Right atrium auricular region (tissue), 2 donors: Measurements from ENCODE around the gene POU5F1. TPM values are rescaled to one million over a fixed set of nuclear protein-coding genes. Genes with fewer than 3 reads are reported as not detected.

Experiments used
- DNase-seq: peaks from one replicate; pipeline ENCODE4 v3.0.0-alpha.2; 2019; ENCODE audit warnings: low spot score
- H3K27ac ChIP-seq, 2 donors: fragments of 200-600 bp; sonication (generic); 1 replicate in 1 of 2; 2 replicates in 1 of 2; pipeline ENCODE4 v1.5.1; 2016 to 2019
- H3K27me3 ChIP-seq, 2 donors: fragments of 200-600 bp; sonication (generic); one replicate each; pipeline versions ENCODE4 v1.5.1 to v1.6.0; 2017 to 2019
- H3K36me3 ChIP-seq: fragments of 200-600 bp; sonication (generic); one replicate; pipeline ENCODE4 v1.5.1; 2016
- H3K4me1 ChIP-seq, 2 donors: fragments of 200-600 bp; sonication (generic); one replicate each; pipeline versions ENCODE4 v1.5.1 to v1.6.0; 2017 to 2019
- H3K4me3 ChIP-seq, 2 donors: fragments of 200-600 bp; sonication (generic); 1 replicate in 1 of 2; 2 replicates in 1 of 2; pipeline ENCODE4 v1.5.1; 2017 to 2019; ENCODE audit warnings: mild to moderate bottlenecking in 1 of 2, moderate library complexity in 1 of 2
- H3K9me3 ChIP-seq, 2 donors: fragments of 200-600 bp; sonication (generic); one replicate each; pipeline ENCODE4 v1.5.1; 2019
- CTCF ChIP-seq, 2 donors: fragments of 200-600 bp; sonication (generic); IDR thresholded peaks; one replicate each; pipeline ENCODE4 v1.5.1; 2019; ENCODE audit warnings: antibody characterized with exemption in 2 of 2
- total RNA-seq, 2 donors: library from RNA; depleted of rRNA; stranded (reverse); fragments of >200 nt; gene quantifications; one replicate each; pipeline ENCODE4 v1.1.0, GENCODE V29; 2016

POU5F1 gene
- total RNA-seq, 2 donors from 2014 or later = not detected

- Histone ChIP-seq H3K36me3 (no peaks in the 10 kb centered on the region), H3K27me3 (no peaks in the 10 kb centered on the region), H3K9me3 (no peaks in the 10 kb centered on the region), H3K4me1 (peaks cover 0 to 37% of the 10 kb centered on the region in 2 donors), H3K4me3 (no peak overlapping the region), H3K27ac (peak overlapping the region; percentile 55 to 83)
- TF ChIP-seq CTCF (IDR thresholded peaks at IDR 0.05) = no peak
- DNase-seq = no peak
Observed at GRCh38 chr6:31126396-31127175, 43.9 kb downstream of the POU5F1 start.

- no peaks in the 10 kb centered on the region for H3K36me3 ChIP-seq
- no peaks in the 10 kb centered on the region for H3K9me3 ChIP-seq
- DNase-seq = peak; percentile 60
- peaks cover 0 to 37% of the 10 kb centered on the region in 2 donors for H3K4me1 ChIP-seq
- H3K4me3 ChIP-seq = no peak overlapping the region
- H3K27me3 ChIP-seq = no peaks in the 10 kb centered on the region
- TF ChIP-seq CTCF (IDR thresholded peaks at IDR 0.05) = no peak
- peak overlapping the region; percentile 55 to 83 for H3K27ac ChIP-seq
Observed at GRCh38 chr6:31125586-31126363, 44.7 kb downstream of the POU5F1 start.

DNA sequence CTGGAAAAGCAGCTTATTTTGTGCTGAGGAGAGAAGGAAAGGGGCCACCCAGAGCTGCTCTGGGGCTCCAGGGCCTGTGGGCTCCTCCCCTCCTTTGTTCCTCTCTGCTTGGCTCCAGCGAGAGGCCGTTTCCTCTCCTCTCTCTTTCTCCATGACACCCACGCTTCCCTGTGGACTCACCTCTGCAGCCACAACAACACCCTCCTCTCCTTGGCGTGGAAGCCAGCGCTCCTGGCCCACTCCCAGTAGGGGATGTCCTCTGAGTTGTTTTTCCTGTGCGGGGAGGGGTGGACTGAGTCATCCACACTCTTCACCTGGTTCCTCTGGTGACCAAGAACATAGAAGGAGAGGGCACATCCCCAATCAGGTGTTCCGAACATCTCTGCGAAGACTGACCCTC is 45.3 kb downstream of the POU5F1 start:
- H3K4me3 ChIP-seq = no peak overlapping the region
- no peaks in the 10 kb centered on the region for H3K9me3 ChIP-seq
- no peaks in the 10 kb centered on the region for H3K27me3 ChIP-seq
- H3K27ac ChIP-seq = peak overlapping the region in 1 of 2 donors; percentile 55
- peaks cover 0 to 37% of the 10 kb centered on the region in 2 donors for H3K4me1 ChIP-seq
- peak; percentile 61 for DNase-seq
- TF ChIP-seq CTCF (IDR thresholded peaks at IDR 0.05) = no peak
- no peaks in the 10 kb centered on the region for H3K36me3 ChIP-seq

DNA sequence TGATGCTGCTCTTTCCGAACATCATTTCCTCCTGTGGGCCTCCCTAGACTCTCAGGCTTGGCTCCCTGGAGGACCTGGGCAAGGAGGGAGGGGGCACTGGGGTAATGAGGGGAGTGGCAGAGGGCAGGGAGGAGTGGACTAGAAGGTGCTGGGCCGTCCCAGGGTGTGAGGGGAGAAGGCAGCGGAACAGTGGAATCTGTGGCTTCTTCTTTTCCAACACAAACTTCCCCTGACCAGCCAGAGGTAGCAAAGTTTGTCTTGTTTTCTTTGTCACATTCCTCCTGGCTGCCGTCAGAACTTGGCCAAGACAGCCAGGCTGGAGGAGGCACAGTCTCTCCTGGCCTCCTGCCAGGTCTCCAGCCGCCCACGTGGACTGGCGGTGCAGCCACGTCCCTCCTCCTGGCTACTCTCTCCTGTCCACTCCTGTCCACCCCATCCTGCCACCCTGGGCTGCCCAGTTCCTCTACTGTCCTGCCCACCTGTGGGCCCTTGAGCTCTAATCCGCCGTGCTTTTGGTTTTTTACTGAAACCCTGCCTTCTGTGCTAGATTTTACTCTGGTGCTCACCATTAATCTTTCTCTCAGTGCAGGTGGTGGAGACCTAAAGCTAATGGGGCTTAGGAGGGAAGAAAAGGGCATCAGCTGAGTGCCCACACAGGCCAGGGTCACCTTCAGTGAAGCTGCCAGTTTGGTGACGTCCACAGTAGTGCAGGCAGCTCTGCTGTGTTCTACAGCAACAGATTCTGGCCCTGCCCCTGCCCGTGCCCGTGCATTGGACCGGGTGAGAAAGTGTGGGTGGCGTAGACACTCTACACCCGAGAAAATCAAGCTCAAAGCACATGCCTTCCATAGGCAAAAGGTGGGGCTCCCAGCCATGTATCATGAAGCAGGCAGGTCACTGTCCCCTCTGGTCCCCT is 47.4 kb downstream of the POU5F1 start:
- H3K4me3 ChIP-seq = no peak overlapping the region
- peaks cover 0 to 37% of the 10 kb centered on the region in 2 donors for H3K4me1 ChIP-seq
- no peaks in the 10 kb centered on the region for H3K27me3 ChIP-seq

More for the DNA sequence above, 47.4 kb downstream of the POU5F1 start:
- H3K9me3 ChIP-seq = no peaks in the 10 kb centered on the region
- no peaks in the 10 kb centered on the region for H3K36me3 ChIP-seq
- TF ChIP-seq CTCF (IDR thresholded peaks at IDR 0.05) = no peak
- peak; percentile 79 for DNase-seq
- H3K27ac ChIP-seq = peak overlapping the region; percentile 48 to 54
